RWPE2 (cell line): ENCODE data around the gene LYRM2.

Experiments used
- ATAC-seq: fragments of 200-7000 bp; cut with Tn5 transposase; 3 replicates; pipeline ENCODE4 v1.9.1; 2021; ENCODE audit warnings: low read depth
- DNase-seq: peaks from one replicate; pipeline ENCODE4 v3.0.0-alpha.2; 2020; ENCODE audit warnings: low spot score
- H3K27ac ChIP-seq: fragments of 450-650 bp; 2 replicates; pipeline ENCODE4 v1.5.1; 2017; ENCODE audit warnings: mild to moderate bottlenecking; ENCODE audit not compliant: poor library complexity, severe bottlenecking
- H3K27me3 ChIP-seq: fragments of 250-450 bp; sonication (Bioruptor Pico); 2 replicates; pipeline ENCODE4 v1.5.1; 2021; ENCODE audit warnings: mild to moderate bottlenecking, moderate library complexity; ENCODE audit not compliant: insufficient read depth, poor library complexity, severe bottlenecking
- H3K36me3 ChIP-seq: fragments of 250-450 bp; sonication (Bioruptor Pico); 2 replicates; pipeline ENCODE4 v1.5.1; 2020; ENCODE audit warnings: low read depth, mild to moderate bottlenecking, moderate library complexity
- H3K4me1 ChIP-seq: fragments of 250-450 bp; sonication (Bioruptor Pico); 2 replicates; pipeline ENCODE4 v1.5.1; 2021; ENCODE audit warnings: mild to moderate bottlenecking, moderate library complexity; ENCODE audit not compliant: insufficient read depth, poor library complexity, severe bottlenecking
- H3K4me3 ChIP-seq: fragments of 250-450 bp; sonication (Bioruptor Pico); 2 replicates; pipeline ENCODE4 v1.5.1; 2021; ENCODE audit warnings: mild to moderate bottlenecking, moderate library complexity; ENCODE audit not compliant: severe bottlenecking
- H3K9me3 ChIP-seq: fragments of 250-450 bp; sonication (Bioruptor Pico); 2 replicates; pipeline ENCODE4 v1.5.1; 2021; ENCODE audit warnings: mild to moderate bottlenecking, moderate library complexity; ENCODE audit not compliant: severe bottlenecking
- TF ChIP-seq, protein P1 (sequence below): fragments of 450-650 bp; IDR thresholded peaks from one replicate; pipeline ENCODE4 v1.5.1; 2017; ENCODE audit warnings: mild to moderate bottlenecking, moderate library complexity; ENCODE audit not compliant: poor library complexity, severe bottlenecking

LYRM2 gene

DNA sequence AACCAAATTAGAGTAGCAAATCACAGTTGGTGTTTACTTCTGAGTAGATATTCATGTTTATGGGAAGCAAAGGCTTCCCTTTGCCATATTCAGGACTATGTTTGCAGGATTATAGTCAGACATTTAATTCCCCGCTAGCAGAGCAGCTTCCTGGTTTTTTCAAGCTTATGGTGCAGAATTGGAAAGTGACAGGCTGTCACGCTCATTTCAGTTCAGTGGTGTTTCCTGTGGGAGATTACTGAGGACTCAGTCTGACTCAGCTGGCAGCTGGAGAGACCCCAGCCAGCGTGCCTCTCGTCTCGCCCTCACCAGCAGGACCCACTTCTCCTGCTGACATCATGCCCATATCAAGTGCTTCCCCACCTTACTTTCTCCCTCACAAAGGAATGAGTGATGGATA lies 85.1 kb downstream of the LYRM2 start:
- Histone ChIP-seq H3K9me3 (no peaks in the 10 kb centered on the region), H3K27ac (no peak overlapping the region), H3K4me1 (no peaks in the 10 kb centered on the region), H3K27me3 (no peaks in the 10 kb centered on the region), H3K36me3 (no peaks in the 10 kb centered on the region), H3K4me3 (no peak overlapping the region)
- TF ChIP-seq, protein P1, sequence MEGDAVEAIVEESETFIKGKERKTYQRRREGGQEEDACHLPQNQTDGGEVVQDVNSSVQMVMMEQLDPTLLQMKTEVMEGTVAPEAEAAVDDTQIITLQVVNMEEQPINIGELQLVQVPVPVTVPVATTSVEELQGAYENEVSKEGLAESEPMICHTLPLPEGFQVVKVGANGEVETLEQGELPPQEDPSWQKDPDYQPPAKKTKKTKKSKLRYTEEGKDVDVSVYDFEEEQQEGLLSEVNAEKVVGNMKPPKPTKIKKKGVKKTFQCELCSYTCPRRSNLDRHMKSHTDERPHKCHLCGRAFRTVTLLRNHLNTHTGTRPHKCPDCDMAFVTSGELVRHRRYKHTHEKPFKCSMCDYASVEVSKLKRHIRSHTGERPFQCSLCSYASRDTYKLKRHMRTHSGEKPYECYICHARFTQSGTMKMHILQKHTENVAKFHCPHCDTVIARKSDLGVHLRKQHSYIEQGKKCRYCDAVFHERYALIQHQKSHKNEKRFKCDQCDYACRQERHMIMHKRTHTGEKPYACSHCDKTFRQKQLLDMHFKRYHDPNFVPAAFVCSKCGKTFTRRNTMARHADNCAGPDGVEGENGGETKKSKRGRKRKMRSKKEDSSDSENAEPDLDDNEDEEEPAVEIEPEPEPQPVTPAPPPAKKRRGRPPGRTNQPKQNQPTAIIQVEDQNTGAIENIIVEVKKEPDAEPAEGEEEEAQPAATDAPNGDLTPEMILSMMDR = no peak
- no peak for ATAC-seq
- DNase-seq = no peak

DNA sequence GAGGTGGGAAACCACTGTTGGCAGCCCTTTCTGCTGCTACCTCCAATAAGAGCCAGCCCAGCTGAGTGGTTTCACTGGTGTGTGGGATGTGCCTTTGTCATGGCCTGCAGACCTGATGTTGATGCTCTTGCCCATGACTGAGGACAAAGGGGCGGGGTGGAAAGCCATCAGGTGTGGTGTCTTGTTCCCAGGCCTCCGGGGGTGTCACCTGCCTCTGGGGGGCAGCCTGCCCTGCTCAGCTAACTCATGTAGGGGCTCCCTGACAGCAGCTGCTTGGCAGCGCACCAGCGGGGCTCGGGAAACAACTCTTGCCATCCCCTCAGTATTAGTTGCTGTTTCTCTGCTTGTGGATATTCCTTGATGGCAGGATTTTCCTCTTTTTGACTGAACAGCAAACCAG lies 91.3 kb downstream of the LYRM2 start:
- no peak overlapping the region for H3K27ac ChIP-seq
- ATAC-seq = no peak
- H3K27me3 ChIP-seq = no peaks in the 10 kb centered on the region
- TF ChIP-seq, protein P1 = no peak
- DNase-seq = no peak
- no peaks in the 10 kb centered on the region for H3K4me1 ChIP-seq
- no peaks in the 10 kb centered on the region for H3K9me3 ChIP-seq
- H3K4me3 ChIP-seq = no peak overlapping the region
- H3K36me3 ChIP-seq = no peaks in the 10 kb centered on the region

DNA sequence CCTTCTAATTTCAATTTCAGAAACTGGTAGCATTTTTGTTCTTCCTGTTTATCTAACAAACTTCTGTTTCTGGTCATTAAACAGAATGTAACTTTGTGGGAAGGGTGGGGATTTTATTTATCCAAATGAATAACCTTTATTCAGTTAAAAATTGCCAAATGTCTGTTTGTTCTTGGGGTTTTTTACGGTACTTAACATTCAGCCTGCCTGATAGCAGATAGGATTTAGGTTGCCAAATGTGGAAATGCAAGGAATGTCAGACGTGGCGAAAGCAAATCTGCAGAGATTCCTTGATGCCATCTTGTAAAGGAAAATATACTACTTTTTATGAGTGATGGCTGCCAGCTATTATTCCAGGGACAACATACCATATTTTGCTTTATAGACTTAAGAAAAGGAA lies 95.7 kb downstream of the LYRM2 start:
- Histone ChIP-seq H3K27me3 (no peaks in the 10 kb centered on the region), H3K9me3 (no peaks in the 10 kb centered on the region), H3K27ac (no peak overlapping the region), H3K36me3 (no peaks in the 10 kb centered on the region), H3K4me3 (no peak overlapping the region), H3K4me1 (no peaks in the 10 kb centered on the region)
- TF ChIP-seq, protein P1 = no peak
- DNase-seq (no peak), ATAC-seq (no peak)

GRCh38 chr6:89542081-89542857 lies 96.3 kb downstream of the LYRM2 start:
- no peaks in the 10 kb centered on the region for H3K27me3 ChIP-seq
- DNase-seq (no peak), ATAC-seq (no peak)
- TF ChIP-seq, protein P1 = no peak
- no peaks in the 10 kb centered on the region for H3K36me3 ChIP-seq
- H3K9me3 ChIP-seq = no peaks in the 10 kb centered on the region
- H3K4me3 ChIP-seq = no peak overlapping the region
- H3K27ac ChIP-seq = no peak overlapping the region
- no peaks in the 10 kb centered on the region for H3K4me1 ChIP-seq

DNA sequence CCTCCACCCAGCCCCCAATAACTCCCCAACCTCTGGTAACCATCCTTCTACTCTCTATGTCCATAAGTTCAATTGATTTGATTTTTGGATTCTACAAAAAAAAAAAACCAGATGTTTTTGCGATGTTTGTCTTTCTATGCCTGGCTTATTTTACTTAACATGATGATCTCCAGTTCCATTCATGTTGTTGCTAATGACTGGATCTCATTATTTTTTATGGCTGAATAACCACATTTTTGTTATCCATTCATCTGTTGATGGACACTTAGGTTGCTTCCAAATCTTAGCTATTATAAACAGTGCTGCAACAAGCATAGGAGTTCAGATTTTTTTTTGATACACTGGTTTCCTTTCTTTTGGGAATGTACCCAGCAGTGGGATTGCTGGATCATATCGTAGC lies 98.8 kb downstream of the LYRM2 start:
- no peaks in the 10 kb centered on the region for H3K4me1 ChIP-seq
- TF ChIP-seq, protein P1 = no peak
- no peak overlapping the region for H3K4me3 ChIP-seq
- H3K9me3 ChIP-seq = no peaks in the 10 kb centered on the region
- H3K27me3 ChIP-seq = no peaks in the 10 kb centered on the region
- ATAC-seq = no peak
- no peaks in the 10 kb centered on the region for H3K36me3 ChIP-seq
- no peak for DNase-seq
- no peak overlapping the region for H3K27ac ChIP-seq
